ENCODE results near the gene UBE2D3. TPM values are rescaled to one million over a fixed set of nuclear protein-coding genes. Genes with fewer than 3 reads are reported as not detected.

UBE2D3 gene
- total RNA-seq, 1 experiment from 2014 or later = 191 TPM

- no peaks in the 10 kb centered on the region for H3K27me3 ChIP-seq (ENCODE audit: control insufficient read depth, insufficient read depth, low read length)
- H3K36me3 ChIP-seq (ENCODE audit: control insufficient read depth, insufficient read depth, low read length) = peaks cover 2% of the 10 kb centered on the region; the same call in 1 of the 2 replicates
- no peak for TF ChIP-seq SIN3A (IDR thresholded peaks at IDR 0.05; ENCODE audit: borderline replicate concordance, insufficient read depth, low read depth, low read length)
- no peak for TF ChIP-seq TCF7L2 (IDR thresholded peaks at IDR 0.05; ENCODE audit: low read depth, low read length)
- TF ChIP-seq POLR2AphosphoS5 (IDR thresholded peaks at IDR 0.05; ENCODE audit: low read depth, low read length) = no peak
- no peak for TF ChIP-seq CTCF (IDR thresholded peaks at IDR 0.05)
- no peak for TF ChIP-seq REST (IDR thresholded peaks at IDR 0.05; ENCODE audit: insufficient read depth in 1 of 2, low read depth in 2 of 2, low read length in 1 of 2)
- H3K4me1 ChIP-seq (ENCODE audit: control insufficient read depth, insufficient read depth, low read length) = peaks cover 52% of the 10 kb centered on the region
- no peak overlapping the region for H3K27ac ChIP-seq (ENCODE audit: low read length)
- H3K9me3 ChIP-seq (ENCODE audit: control insufficient read depth, insufficient read depth, low read depth, low read length) = no peaks in the 10 kb centered on the region
- CTCF ChIA-PET = no interaction called here
- DNase-seq (ENCODE audit: low read depth, low spot score) (no peak), ATAC-seq (no peak)
- no TSS peak for BruUV-seq (replicated peaks)
- H3K4me3 ChIP-seq (ENCODE audit: low read depth in 2 of 2, low read length in 2 of 2) = no peak overlapping the region
- in situ Hi-C loops (cut with HindIII; ENCODE audit: low pct_unique_long_range_greater_than_20kb, low sequenced_read_pairs) (no loop called here), intact Hi-C loops (cut with micrococcal nuclease; ENCODE audit: unreplicated experiment) (loop anchor here (10.0 kb wide), 1 partner anchor 267 kb away; no protein-coding TSS in a partner anchor)
- POLR2A ChIA-PET = interaction anchor here (1.1 kb wide), 1 partner anchor 11 kb away, joined by 3 read pairs; no protein-coding TSS in a partner anchor
These were observed 9.6 kb downstream of the UBE2D3 start for GRCh38 chr4:102817613-102818268.

- Histone ChIP-seq H3K27me3 (ENCODE audit: control insufficient read depth, insufficient read depth, low read length) (no peaks in the 10 kb centered on the region), H3K27ac (ENCODE audit: low read length) (no peak overlapping the region), H3K9me3 (ENCODE audit: control insufficient read depth, insufficient read depth, low read depth, low read length) (no peaks in the 10 kb centered on the region), H3K4me1 (ENCODE audit: control insufficient read depth, insufficient read depth, low read length) (peaks cover 51% of the 10 kb centered on the region), H3K36me3 (ENCODE audit: control insufficient read depth, insufficient read depth, low read length) (peaks cover 2% of the 10 kb centered on the region; the same call in 1 of the 2 replicates), H3K4me3 (ENCODE audit: low read depth in 2 of 2, low read length in 2 of 2) (no peak overlapping the region)
- TF ChIP-seq SIN3A (IDR thresholded peaks at IDR 0.05; ENCODE audit: borderline replicate concordance, insufficient read depth, low read depth, low read length) (no peak), CTCF (IDR thresholded peaks at IDR 0.05) (no peak), TCF7L2 (IDR thresholded peaks at IDR 0.05; ENCODE audit: low read depth, low read length) (no peak), REST (IDR thresholded peaks at IDR 0.05; ENCODE audit: insufficient read depth in 1 of 2, low read depth in 2 of 2, low read length in 1 of 2) (no peak), POLR2AphosphoS5 (IDR thresholded peaks at IDR 0.05; ENCODE audit: low read depth, low read length) (no peak)
- in situ Hi-C loops (cut with HindIII; ENCODE audit: low pct_unique_long_range_greater_than_20kb, low sequenced_read_pairs) (no loop called here), intact Hi-C loops (cut with micrococcal nuclease; ENCODE audit: unreplicated experiment) (loop anchor here (10.0 kb wide), 1 partner anchor 268 kb away; no protein-coding TSS in a partner anchor)
- CTCF ChIA-PET = no interaction called here
- BruUV-seq (replicated peaks) = no TSS peak
- POLR2A ChIA-PET = interaction anchor here (1.1 kb wide), 1 partner anchor 11 kb away, joined by 3 read pairs; no protein-coding TSS in a partner anchor
- ATAC-seq = no peak
- DNase-seq (ENCODE audit: low read depth, low spot score) = no peak
These were observed 10.2 kb downstream of the UBE2D3 start for GRCh38 chr4:102817021-102817605.
